Hepatocyte (in vitro differentiated cells): ENCODE measurements around the gene LCE2C.

Source experiments
- EZH2 ChIP-seq: fragments of 200-600 bp; sonication (generic); IDR thresholded peaks from 2 replicates; pipeline ENCODE4 v1.6.1; 2016; ENCODE audit warnings: antibody characterized with exemption, mild to moderate bottlenecking, borderline replicate concordance
- EZH2phosphoT487 ChIP-seq: fragments of 200-600 bp; sonication (generic); IDR thresholded peaks from one replicate; pipeline ENCODE4 v1.6.1; 2018; ENCODE audit warnings: antibody characterized with exemption, mild to moderate bottlenecking, low read depth, moderate library complexity; ENCODE audit not compliant: unreplicated experiment, severe bottlenecking
- TF ChIP-seq, protein P1 (sequence below): fragments of 200-600 bp; sonication (generic); IDR thresholded peaks from 2 replicates; pipeline ENCODE4 v1.5.1; 2016; ENCODE audit warnings: antibody characterized with exemption, mild to moderate bottlenecking; ENCODE audit not compliant: poor library complexity

DNA sequence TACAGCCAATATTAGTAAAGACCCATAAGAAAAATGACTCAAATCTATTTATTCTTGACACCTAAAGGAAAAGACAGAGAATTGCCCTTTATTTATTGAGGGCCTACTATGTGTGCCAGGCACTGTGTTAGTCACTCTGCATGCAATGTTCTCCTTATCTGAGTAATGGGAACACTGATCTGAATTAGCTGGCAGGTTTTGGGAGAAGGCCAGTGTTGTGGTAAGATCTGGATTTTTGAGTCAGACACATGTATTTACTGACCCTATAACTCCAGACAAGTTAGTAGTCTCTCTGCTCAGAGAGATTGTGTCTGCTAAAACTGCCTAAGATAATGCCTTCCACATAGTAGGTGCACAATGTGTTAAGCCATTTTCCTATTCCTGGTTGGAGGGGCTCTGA, 50.2 kb downstream of the LCE2C start:
- TF ChIP-seq, protein P1, sequence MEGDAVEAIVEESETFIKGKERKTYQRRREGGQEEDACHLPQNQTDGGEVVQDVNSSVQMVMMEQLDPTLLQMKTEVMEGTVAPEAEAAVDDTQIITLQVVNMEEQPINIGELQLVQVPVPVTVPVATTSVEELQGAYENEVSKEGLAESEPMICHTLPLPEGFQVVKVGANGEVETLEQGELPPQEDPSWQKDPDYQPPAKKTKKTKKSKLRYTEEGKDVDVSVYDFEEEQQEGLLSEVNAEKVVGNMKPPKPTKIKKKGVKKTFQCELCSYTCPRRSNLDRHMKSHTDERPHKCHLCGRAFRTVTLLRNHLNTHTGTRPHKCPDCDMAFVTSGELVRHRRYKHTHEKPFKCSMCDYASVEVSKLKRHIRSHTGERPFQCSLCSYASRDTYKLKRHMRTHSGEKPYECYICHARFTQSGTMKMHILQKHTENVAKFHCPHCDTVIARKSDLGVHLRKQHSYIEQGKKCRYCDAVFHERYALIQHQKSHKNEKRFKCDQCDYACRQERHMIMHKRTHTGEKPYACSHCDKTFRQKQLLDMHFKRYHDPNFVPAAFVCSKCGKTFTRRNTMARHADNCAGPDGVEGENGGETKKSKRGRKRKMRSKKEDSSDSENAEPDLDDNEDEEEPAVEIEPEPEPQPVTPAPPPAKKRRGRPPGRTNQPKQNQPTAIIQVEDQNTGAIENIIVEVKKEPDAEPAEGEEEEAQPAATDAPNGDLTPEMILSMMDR, result no peak
- TF ChIP-seq EZH2 (no peak), EZH2phosphoT487 (no peak)
